Measurements from ENCODE around the gene MAP2K1.
"Not testable (repeated sequence)": the region's sequence is repeated elsewhere in the genome, so short reads cannot be mapped to it uniquely, and the experiment has no call there.

MAP2K1 gene

GRCh38 chr15:66474135-66474534, 87.4 kb downstream of the MAP2K1 start:
- no peak for DNase-seq (ENCODE audit: low read depth in 4 of 4, low spot score in 1 of 4)

- no peak for DNase-seq (ENCODE audit: low read depth in 4 of 4, low spot score in 1 of 4)
Observed at GRCh38 chr15:66474963-66475362, 88.3 kb downstream of the MAP2K1 start.

- no peak for DNase-seq (ENCODE audit: low read depth in 4 of 4, low spot score in 1 of 4)
Observed at GRCh38 chr15:66476535-66476934, 89.8 kb downstream of the MAP2K1 start.

GRCh38 chr15:66477011-66477410, 90.3 kb downstream of the MAP2K1 start:
- DNase-seq (ENCODE audit: low read depth in 4 of 4, low spot score in 1 of 4): no peak

GRCh38 chr15:66480267-66480666, 93.6 kb downstream of the MAP2K1 start:
- DNase-seq (ENCODE audit: low read depth in 4 of 4, low spot score in 1 of 4): no peak

GRCh38 chr15:66481107-66481856, 94.6 kb downstream of the MAP2K1 start:
- no peak for DNase-seq (ENCODE audit: low read depth in 4 of 4, low spot score in 1 of 4)

- no peak for DNase-seq (ENCODE audit: low read depth in 4 of 4, low spot score in 1 of 4)
Observed at GRCh38 chr15:66482539-66482938, 95.8 kb downstream of the MAP2K1 start.

- DNase-seq (ENCODE audit: low read depth in 4 of 4, low spot score in 1 of 4): no peak
Observed at GRCh38 chr15:66483131-66483566, 96.4 kb downstream of the MAP2K1 start.

- no peak for DNase-seq (ENCODE audit: low read depth in 4 of 4, low spot score in 1 of 4)
Observed at GRCh38 chr15:66484539-66485112, 97.9 kb downstream of the MAP2K1 start.

- DNase-seq (ENCODE audit: low read depth in 4 of 4, low spot score in 1 of 4): no peak
Observed at GRCh38 chr15:66486887-66487286, 100.2 kb downstream of the MAP2K1 start.

GRCh38 chr15:66488525-66488924, 101.8 kb downstream of the MAP2K1 start:
- no peak for DNase-seq (ENCODE audit: low read depth in 4 of 4, low spot score in 1 of 4)

GRCh38 chr15:66489179-66489791, 102.6 kb downstream of the MAP2K1 start:
- no peak for DNase-seq (ENCODE audit: low read depth in 4 of 4, low spot score in 1 of 4)

- no peak for DNase-seq (ENCODE audit: low read depth in 4 of 4, low spot score in 1 of 4)
Observed at GRCh38 chr15:66491846-66492245, 105.1 kb downstream of the MAP2K1 start.

GRCh38 chr15:66494262-66494661, 107.5 kb downstream of the MAP2K1 start:
- no peak for DNase-seq (ENCODE audit: low read depth in 4 of 4, low spot score in 1 of 4)

- DNase-seq (ENCODE audit: low read depth in 4 of 4, low spot score in 1 of 4): peak in 1 of 4 experiments; percentile 19
Observed at GRCh38 chr15:66496951-66497501, 110.3 kb downstream of the MAP2K1 start.

- DNase-seq (ENCODE audit: low read depth in 4 of 4, low spot score in 1 of 4): peak; percentile 97 to 98 (median 97)
Observed at GRCh38 chr15:66497502-66498455, 111.1 kb downstream of the MAP2K1 start, which contains the start of gene SNAPC5. TSS of gene SNAPC5 (minus strand) at chr15:66497762. CDS start at chr15:66497731, 31 bp downstream.

- no peak for DNase-seq (ENCODE audit: low read depth in 4 of 4, low spot score in 1 of 4)
Observed at GRCh38 chr15:66498501-66499386, 112.0 kb downstream of the MAP2K1 start.

- DNase-seq (ENCODE audit: low read depth in 4 of 4, low spot score in 1 of 4): not testable (repeated sequence)
Observed at GRCh38 chr15:66500346-66500745, 113.6 kb downstream of the MAP2K1 start.

- DNase-seq (ENCODE audit: low read depth in 4 of 4, low spot score in 1 of 4): no peak
Observed at GRCh38 chr15:66502491-66502890, 115.8 kb downstream of the MAP2K1 start.
